ENCODE data around the gene EFCAB6.

EFCAB6 gene

DNA sequence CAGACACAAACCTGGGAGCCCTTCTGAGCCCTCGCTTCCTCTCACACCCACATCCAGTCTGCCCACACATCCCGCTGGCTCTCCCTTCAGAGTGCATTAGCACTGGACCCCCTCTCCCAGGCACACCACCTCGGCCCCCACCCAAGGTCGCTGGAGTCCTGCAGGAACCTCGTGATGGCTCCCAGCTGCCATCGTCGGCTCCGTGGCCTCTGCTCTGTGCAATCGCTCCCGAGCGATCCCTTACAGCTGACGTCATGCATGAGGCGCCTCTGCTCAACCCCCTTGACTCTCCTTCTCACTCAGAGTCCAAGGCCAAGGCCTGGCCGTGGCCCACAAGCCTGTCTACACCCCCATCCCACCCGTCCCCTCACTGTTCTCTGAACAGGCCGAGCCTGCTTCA, 183.9 kb downstream of the EFCAB6 start:
- no peak for FAIRE-seq

DNA sequence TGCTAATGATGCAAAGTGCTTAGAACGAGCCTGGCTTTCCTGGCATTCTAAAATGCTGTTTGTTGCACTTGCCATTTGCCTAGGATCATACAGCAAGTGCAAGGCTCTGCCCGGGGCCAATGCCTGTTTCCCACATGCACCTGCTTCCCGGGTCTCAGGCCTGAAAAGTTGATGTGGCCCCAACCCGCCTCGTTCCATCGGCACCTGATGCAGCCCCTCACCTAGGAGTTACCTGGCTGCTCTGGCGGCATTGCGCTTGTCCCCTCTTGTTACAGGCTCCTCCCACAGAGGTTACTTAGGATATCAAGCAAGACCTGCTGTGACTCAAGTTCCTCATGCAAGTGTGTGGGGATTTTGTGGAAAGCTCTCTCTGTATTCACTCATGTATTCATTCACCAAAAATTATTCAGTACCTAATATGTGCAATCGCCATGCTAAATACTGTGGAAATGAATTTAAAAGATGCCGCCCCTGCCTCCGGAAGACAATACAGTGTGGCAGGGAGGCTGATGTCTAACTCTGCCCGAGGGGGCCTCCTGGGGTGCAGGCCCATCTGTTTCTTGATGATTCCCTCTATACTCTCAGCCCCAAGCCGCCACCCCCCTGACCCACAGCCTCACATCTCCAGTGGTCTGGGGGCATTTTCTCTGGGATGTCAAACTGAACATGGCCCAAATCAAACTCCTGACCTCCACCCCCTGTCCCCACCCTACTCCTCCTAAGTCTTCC, 184.5 kb downstream of the EFCAB6 start:
- no peak for FAIRE-seq

DNA sequence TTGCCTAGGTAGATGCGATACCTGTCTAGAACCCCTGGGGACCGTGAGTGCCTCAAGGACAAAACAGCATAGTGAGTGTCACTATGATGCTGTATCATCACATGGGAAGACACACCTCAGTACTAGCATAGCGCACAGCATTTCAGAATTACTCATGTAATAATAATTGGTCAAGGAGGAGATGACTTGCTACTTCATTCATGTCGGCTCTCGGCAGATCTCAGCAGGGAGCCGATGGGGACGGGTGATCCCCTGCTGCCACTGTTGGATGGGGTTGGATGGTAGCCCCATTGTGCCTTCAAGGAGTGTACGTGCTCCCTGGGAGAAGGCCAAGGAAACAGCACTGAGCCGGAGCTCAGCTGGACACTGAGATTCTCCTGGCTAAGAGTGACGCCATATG, 186.9 kb downstream of the EFCAB6 start:
- no peak for FAIRE-seq

DNA sequence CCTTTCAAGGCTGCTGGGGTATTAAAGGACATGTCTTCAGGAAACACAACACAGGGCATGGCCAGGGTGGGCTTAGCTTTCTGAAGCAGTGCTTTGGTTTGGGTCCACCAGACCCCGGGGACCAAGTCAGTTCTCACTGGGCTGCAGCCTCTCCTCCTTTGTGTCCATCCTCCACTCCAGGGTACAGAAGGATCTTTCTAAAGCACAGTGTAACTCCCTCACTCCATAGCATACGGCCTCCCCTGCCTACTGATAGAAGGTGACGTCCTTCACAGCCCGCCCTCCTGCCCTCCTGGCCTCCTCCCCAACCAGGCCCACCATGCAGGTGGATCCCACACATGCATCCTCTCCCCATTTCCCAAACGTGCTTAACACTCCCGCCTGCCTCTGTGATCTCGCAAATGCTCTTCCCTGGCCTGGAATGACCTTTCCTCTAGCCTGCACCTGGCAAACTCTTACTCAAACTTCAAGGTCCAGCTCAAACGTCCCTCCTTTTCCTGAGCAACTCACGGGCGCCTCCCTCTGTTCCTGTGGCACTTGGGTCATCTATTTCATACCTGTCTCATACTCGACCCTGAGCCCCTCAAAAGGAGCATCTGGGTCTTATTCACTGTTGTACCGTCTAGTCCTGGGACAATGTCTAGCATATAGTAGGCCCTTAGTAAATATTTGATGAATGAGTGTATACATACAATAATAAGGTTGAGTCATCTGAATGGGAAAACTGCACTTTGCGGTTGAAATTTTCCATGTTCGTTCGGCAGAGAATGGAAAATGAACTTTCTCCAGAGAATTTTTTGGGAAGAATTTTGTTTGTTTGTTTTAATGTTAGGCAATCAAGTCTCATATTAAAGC, 187.7 kb downstream of the EFCAB6 start:
- FAIRE-seq, result no peak

DNA sequence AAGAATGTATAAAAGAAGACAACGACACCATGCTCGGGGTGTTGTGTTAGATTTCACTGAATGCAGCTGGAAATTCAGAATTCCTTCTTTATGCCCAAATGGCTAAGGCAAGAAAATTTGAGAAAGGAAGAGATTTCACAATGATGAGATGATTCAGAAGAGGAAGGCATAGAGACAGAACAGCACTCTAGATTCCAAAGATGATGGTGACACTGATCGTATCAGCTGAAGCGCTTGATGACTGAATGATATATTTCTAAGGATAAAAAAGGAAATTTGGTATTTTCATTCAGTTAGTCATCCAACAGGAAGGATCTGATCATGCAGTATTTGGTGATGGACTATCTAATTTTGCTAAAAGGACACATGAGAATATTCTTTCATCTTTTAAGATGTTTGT, 189.2 kb downstream of the EFCAB6 start:
- FAIRE-seq, result no peak

DNA sequence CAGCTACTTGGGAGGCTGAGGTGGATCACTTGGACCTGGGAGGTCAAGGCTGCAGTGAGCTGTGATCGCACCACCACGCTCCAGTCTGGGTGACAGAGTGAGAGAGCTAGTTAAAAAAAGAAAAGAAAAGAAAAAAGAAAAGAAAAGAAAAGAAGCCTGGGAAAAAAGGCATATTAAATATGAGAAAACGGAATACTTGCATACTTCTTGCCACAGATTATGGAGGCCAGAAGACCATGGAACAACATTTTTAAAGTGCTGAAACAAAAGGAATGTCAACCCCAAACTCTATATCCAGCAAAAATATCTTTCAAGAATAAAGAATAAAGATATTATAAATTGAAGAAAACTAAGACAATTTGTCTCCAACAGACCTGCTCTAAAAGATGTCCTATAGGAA, 191.9 kb downstream of the EFCAB6 start:
- no peak for FAIRE-seq

DNA sequence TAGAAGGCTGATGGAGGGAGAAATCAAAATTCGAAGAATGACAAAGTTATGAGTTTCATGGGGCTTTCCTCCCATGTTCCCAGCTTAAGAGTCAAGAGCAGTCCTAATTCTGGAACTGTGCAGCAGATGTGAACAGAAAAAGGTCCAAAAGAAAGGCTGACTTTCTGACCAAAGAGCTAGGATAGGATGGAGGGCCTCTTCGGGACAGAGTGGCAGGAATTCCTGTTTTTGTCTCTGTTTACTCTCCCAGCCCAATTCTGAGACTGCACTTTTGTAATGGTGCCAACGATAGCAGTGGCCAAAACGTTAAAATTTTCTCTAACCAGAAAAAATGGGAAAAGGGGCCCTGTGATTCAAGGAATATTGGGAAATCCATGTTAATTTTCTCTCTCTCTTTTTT, 193.6 kb downstream of the EFCAB6 start:
- FAIRE-seq, result no peak

DNA sequence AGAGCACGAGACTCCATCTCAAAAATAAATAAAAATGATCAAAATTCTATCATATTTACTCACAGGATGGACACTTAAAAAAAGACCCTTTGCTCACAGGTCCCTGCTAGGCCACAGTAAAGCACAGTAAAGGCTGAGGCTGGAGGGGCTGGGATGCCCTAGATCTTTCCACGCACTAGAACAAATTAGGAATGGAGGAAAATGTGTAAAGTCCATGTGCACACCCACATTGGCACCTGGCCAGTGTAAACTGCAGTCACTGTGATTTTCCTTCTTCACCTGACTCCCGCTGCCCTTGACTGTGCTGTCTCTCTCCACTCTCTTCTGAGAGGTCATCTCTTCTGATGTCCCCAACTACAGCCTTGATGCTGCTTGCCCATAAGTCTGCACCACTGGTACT, 195.5 kb downstream of the EFCAB6 start:
- FAIRE-seq, result no peak

DNA sequence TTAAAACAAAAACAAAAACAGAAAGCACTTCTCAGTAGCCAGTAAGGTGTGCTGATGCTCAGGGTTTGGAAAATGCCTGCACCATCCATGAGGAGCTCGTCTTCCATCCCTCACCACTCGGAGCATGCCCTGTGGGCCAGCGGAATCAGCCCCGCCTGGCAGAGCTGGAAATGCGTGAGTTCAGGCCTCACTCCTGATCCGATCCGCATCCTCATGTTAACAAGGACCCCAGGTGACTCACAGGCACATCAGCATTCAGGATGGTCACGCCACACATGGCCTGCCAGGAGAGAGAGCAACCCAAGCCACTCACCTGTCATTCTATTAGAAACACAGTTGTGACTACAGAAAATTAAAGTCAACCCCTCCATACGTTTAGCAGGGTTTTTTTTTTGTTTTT, 211.8 kb downstream of the EFCAB6 start:
- FAIRE-seq, result no peak

DNA sequence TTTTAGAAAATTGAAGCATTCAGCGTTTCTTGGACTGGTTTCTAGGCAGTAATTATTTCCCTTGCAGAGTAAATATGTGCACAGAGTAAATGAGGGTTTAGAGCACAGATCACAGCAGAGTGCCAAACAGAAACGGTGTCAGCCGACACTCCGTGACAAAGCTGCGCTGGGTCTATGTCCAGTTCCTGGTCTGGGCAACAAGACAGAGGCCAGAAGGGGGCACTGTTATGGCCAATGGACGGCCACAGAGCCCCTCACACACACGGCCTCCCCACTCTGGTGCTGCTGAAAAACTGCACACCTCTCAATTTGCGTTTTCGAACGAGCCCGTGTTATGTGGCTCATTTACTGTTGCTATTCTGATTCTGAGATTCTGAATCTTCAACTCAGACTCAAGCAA, 219.6 kb downstream of the EFCAB6 start:
- FAIRE-seq, result peak; percentile 97

DNA sequence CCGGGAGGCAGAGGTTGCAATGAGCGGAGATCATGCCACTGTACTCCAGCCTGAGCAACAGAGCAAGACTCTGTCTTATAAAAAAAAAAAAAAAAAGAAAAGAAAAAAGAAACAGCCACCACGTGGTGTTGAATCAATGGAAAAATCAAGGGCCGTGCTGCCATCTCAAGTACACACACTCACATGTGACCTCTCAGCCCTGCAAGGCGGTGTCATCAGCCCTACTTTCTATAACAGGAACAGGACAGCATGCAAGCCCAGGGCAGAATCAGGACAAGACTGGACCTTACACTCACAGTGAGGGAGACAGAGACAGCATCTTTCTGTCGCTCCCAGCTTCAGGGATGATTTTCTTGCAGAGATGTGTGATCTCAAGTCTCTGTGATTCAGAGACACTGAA, 220.7 kb downstream of the EFCAB6 start:
- no peak for FAIRE-seq

DNA sequence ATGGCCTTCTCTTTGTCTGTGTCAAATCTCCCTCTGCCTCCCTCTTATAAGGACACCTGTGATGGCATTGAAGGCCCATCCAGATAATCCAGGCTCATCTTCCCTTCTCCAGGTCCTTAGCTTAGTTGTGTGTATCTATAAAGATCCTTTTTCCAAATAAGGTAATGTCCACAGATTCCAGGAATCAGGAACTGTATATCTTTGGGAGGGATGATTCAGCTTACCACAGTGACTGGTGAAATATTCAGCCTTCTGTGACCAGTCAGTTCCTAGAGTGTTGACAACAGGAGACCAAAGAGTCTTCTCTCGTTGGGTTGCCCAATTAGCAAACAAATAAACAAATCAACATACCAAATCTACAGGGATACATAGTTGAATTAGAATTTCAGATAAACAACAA, 224.5 kb downstream of the EFCAB6 start:
- no peak for FAIRE-seq

DNA sequence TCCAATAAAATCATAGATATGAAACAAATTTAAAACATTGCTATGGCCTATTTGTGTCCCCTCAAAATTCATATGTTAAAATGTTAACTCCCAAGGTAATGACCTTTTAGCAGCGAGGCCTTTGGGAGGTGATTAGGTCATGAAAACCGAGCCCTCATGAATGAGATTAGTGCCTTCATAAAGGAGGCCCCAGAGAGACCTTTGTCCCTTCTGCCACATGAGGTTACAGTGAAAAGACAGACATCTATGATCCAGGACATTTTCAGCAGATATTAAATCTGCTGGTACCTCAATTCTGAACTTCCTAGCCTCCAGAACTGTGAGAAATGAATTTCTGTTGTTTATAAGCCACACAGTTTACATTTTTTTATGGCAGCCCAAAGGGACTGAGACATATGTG, 228.6 kb downstream of the EFCAB6 start:
- FAIRE-seq, result no peak

DNA sequence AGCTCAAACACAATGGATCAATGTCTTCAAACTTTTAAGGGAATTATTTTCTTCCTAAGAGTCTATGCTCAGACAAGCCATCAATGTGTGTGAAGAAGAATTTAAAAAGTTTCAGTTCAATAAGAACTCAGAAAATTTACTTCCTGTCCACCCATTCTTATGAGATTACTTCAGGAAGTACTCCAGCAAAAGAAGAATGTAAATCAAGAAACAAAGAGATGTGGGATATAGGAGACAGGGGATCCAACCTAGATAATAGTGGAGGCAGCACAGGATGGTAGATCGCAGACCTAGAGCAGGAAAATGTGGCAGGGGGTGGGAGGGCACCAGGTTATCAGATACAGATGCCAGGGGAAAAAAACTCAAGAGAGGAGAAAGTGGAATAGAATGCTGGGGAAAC, 229.7 kb downstream of the EFCAB6 start:
- FAIRE-seq, result no peak

DNA sequence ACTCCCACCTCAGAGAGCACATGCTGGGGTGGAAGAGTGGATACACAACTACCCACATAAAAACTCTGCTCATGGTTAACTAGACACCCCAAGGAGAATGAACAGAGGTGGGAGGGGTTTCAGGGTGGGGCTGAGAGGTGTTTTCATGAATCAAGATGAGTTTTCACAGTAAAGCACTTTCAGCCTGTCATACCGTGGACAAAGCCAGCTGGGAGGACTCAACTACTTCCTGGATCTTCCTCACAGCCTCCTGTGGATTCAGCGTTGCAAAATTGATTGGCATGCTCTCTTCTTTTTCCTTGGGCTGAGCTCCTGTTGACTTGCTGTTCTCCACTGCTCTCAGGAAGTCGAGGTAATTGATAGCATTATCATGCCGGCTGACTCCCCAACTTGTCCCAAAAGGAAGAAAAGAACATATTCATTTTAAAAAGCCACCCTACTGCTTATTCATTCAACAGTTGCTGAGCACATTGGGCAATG, 231.8 kb downstream of the EFCAB6 start:
- FAIRE-seq, result no peak

DNA sequence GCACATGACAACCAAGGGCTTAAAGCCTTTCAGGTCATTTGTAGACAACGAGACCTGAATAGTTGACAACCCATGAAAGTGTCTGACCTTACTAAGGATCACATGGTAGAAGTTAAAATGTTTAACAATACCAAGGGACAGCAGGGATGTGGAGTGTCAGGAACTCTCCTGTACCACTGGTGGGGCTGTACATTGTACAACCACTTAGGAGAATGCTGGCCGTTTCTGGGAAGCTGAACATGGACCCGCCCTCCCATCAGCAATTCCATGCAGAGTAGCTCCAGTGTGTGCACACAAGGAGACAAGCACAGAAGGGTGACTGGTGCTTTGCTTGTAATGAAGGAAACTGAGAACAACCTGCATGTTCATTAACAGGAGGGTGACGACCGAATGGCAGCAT, 237.4 kb downstream of the EFCAB6 start:
- FAIRE-seq, result no peak

DNA sequence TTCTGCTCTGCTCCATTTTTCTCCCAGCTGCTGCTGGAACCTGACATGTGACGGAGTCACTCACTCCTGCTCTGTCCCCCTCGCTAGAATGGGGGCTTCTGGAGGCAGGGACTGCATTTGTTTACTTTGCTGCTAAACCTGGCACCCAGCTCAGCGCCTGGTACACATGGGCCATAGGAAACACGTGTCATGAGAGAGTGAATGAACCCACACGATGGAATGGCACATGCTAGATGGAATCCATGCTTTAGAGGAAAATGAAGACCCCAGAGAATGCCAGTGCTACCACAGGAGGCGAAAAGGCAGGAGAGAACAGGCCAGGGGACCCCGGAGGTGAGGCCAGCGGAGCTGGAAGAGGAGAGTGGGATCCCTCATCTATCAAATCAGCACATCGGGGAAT, 239.4 kb downstream of the EFCAB6 start:
- no peak for FAIRE-seq

DNA sequence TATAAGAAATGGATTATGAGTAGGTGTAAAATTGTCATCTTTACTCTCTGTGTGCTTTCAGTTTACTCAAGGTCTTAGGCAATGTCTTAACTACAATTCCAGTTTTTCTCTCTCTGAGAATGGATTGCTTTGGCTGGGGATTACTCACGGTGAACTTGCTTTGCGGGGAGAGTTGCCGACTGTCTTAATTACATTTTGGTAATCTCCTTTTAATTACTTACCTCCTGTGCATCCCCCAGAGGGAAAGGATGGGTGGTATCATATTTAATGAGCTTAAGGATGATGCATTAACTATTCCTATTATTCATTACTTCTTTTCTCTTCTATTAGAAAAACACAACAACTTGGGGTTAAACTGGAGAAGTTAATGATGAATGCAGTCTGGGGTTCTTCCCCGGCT, 240.9 kb downstream of the EFCAB6 start:
- FAIRE-seq, result no peak

DNA sequence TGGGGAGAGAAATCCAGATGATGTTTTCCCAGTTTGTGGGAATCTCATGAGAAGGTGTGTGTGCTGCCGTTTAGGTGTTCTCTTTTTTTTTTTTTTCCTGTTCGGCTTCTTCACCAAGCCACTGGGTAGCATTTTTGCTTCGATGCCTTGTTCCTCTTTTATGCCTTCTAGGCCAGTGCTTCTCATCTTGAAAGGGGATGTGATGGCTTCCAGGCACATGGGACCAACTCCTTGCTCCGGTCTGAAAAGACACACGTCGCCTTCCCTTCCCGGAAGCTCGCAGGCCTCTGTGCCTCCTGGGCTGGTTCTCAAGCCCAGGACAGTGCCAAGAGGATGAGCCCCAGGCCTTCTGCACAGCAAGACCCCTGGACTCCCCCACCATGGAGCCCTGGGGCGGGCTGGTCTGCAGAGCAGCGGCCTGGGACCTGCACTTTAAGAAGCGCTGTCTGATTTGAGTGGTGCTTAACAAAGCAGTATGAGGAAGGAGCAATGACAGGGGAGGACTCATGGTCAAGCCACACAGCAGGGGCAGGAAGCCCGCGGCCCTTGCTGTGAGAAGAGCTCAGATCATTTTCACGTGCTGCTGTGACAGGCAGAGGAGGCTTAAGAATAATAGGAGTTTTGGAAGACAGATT, 241.5 kb downstream of the EFCAB6 start:
- FAIRE-seq, result no peak

DNA sequence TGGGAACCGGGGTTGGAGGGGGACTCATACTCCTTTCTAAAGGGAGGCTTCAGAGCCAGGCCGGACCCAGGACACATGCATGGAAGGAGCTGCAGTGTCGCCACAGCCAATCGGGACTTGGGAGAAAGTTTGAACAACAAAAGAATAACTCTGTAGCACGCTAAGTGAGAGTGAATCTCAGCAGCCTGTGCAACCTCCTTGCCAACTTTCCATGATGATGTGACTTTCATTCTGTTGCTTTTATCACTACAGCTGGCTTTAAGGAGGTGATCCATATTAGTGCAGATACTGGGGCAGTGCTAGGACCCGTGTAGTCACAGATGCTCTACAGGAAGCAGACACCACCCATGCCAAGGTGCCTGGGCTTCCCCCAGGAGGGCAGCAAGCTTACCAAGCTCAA, 243.0 kb downstream of the EFCAB6 start:
- FAIRE-seq, result no peak

DNA sequence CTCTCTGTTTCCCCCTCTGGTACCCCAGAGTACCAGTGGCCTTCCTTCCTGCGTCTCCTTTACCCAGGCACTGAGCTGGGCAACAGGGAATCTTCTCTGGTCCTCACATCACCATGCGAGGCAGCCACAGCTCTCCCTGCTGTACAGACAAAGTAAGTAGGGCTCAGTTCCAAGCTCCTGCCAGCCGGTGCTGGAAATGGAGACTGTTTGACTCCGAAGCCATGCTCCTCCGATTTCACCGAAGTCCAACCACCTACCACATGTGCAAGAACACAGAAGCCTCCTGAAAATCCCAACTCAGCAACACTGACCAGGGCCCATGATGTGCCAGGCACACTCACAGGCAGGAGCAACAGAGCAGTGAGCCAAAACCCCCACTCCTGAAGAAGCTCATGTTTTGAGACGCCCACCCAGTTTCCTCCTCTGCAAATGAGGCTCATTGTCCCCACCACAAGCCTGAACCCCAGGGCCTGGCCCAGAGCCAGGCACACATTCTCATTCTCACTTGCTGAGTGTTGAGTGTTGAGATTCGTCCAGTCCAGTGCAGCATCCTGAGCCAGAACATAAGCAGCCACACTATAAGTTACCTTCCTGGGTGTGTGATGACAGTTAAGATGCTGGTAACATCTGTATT, 244.3 kb downstream of the EFCAB6 start:
- FAIRE-seq, result no peak

DNA sequence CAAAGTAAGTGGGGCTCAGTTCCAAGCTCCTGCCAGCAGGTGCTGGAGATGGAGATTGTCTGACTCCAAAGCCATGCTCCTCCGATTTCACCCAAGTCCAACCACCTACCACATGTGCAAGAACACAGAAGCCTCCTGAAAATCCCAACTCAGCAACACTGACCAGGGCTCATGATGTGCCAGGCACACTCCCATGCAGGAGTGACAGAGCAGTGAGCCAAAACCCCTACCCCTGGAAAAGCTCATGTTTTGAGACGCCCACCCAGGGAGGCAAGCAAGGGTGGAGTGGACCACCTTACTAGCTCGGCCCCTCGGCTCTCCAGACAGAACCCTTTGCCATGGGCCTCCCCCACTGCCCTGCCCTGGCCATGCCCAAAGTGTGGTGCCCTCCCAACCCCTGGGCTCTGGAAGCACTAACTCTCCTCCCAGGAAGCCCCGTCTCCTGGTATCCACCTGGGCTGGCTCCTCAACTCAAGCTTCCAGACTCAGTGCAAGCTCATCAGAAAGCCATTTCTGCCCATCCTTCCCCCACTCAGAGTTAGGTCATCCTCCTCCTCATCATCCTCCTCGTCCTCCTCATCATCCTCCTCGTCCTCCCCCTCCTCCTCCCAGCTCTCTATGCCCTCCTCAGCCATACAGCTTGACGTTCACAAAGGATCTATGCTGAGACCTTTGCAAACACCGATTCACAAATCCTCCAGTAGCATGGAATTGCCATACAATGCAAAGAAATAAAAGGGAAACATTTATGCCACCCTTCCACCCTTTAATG, 245.4 kb downstream of the EFCAB6 start:
- FAIRE-seq, result no peak

DNA sequence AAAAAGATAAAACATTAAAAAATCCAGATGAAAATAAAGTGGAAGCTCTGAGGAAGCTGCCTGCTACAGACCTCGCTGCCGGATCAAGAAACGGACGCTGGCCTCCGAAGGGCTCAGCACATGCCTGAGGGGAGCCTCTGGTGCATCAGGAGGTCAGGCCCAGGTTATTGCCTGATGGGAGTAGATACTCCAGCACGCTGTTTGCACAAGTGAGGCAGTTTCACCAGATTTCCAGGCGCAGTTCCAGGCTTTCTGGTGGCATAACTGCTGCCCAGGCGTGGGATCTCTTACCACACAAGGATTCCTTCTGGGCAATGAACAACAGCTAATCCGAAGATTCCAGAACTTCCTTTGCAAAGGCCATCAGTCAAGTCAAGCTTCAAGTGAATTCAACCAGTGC, 246.1 kb downstream of the EFCAB6 start:
- no peak for FAIRE-seq
